T-helper 1 cell (primary cell): ENCODE data around the gene C10orf95.

Experiments
- DNase-seq, 5 donors: peaks; one replicate each; pipeline ENCODE4 v3.0.0-alpha.2; 2012 to 2020

Gene C10orf95

GRCh38 chr10:102413806-102414561 is 37.4 kb downstream of the C10orf95 start:
- no peak for DNase-seq

- no peak for DNase-seq
Observed at GRCh38 chr10:102413053-102413705, 38.2 kb downstream of the C10orf95 start.

GRCh38 chr10:102412293-102412692 is 39.0 kb downstream of the C10orf95 start:
- no peak for DNase-seq

GRCh38 chr10:102411341-102412255 is 39.7 kb downstream of the C10orf95 start:
- no peak for DNase-seq

- peak in 2 of 5 donors; percentile 45 to 46 for DNase-seq
Observed at GRCh38 chr10:102410429-102411073, 40.8 kb downstream of the C10orf95 start.

- no peak for DNase-seq
Observed at GRCh38 chr10:102409604-102410428, 41.5 kb downstream of the C10orf95 start.

- DNase-seq, result peak; percentile 40 to 67 (median 58)
Observed at GRCh38 chr10:102408728-102409603, 42.4 kb downstream of the C10orf95 start.

- DNase-seq, result peak in 1 of 5 donors; percentile 11
Observed at GRCh38 chr10:102408131-102408727, 43.1 kb downstream of the C10orf95 start.

GRCh38 chr10:102407425-102408130 is 43.8 kb downstream of the C10orf95 start:
- DNase-seq, result no peak

- no peak for DNase-seq
Observed at GRCh38 chr10:102406815-102407214, 44.5 kb downstream of the C10orf95 start.

- DNase-seq, result no peak
Observed at GRCh38 chr10:102405632-102406031, 45.7 kb downstream of the C10orf95 start.

- DNase-seq, result no peak
Observed at GRCh38 chr10:102405108-102405571, 46.2 kb downstream of the C10orf95 start.

GRCh38 chr10:102404361-102405107 is 46.8 kb downstream of the C10orf95 start:
- no peak for DNase-seq

GRCh38 chr10:102403115-102403514 is 48.2 kb downstream of the C10orf95 start:
- DNase-seq, result no peak

GRCh38 chr10:102402512-102402896 is 48.8 kb downstream of the C10orf95 start:
- DNase-seq, result no peak

GRCh38 chr10:102401735-102402511 is 49.4 kb downstream of the C10orf95 start:
- DNase-seq, result no peak

GRCh38 chr10:102401342-102401654 is 50.0 kb downstream of the C10orf95 start:
- DNase-seq, result no peak
